Measurements from ENCODE around the gene SMC3. TPM values are rescaled to one million over a fixed set of nuclear protein-coding genes. Genes with fewer than 3 reads are reported as not detected.

Gene SMC3
- total and polyA plus RNA-seq, 2 of the 4 experiments (the other 2 are of a cell fraction), result 15.0 to 15.2 TPM

- H3K4me1 ChIP-seq (ENCODE audit: control insufficient read depth, insufficient read depth, low read length), result peaks cover 4% of the 10 kb centered on the region; the same call in 1 of the 2 replicates
- WGBS, 2 experiments (ENCODE audit: extremely low coverage in 2 of 2, insufficient read length in 1 of 2), result 100% methylated on average over 1 of the region's 2 CpGs; no CpG with 5 or more reads in 1 of the 2 experiments
- H3K27ac ChIP-seq (ENCODE audit: insufficient read depth, low read length), result no peak overlapping the region
- TF ChIP-seq MAFK (IDR thresholded peaks at IDR 0.05; ENCODE audit: low read depth, low read length), result no peak
- no peak for TF ChIP-seq BHLHE40 (IDR thresholded peaks at IDR 0.05; ENCODE audit: low read depth, low read length)
- TF ChIP-seq USF2 (IDR thresholded peaks at IDR 0.05; ENCODE audit: low read depth, low read length), result no peak
- no peak for TF ChIP-seq CTCF (conservative IDR thresholded peaks at IDR 0.05; ENCODE audit: low read depth, low read length)
- no peak for TF ChIP-seq MAZ (IDR thresholded peaks at IDR 0.05; ENCODE audit: borderline replicate concordance, low read depth, low read length)
- TF ChIP-seq ELK1 (IDR thresholded peaks at IDR 0.05; ENCODE audit: borderline replicate concordance, low read depth, low read length), result no peak
- no peak for TF ChIP-seq MXI1 (IDR thresholded peaks at IDR 0.05; ENCODE audit: borderline replicate concordance, low read depth, low read length)
- no peak for TF ChIP-seq NFE2L2 (IDR thresholded peaks at IDR 0.05; ENCODE audit: low read depth, low read length)
- no peak for TF ChIP-seq CEBPB (IDR thresholded peaks at IDR 0.05; ENCODE audit: low read depth, low read length)
- no peak overlapping the region for H2BK5ac ChIP-seq (ENCODE audit: low read depth, low read length, poor library complexity, severe bottlenecking)
- H3K9me1 ChIP-seq (ENCODE audit: insufficient read depth, low read length), result no peaks in the 10 kb centered on the region
- no peaks in the 10 kb centered on the region for H3K36me3 ChIP-seq (ENCODE audit: control insufficient read depth, insufficient read depth, low read length)
- no peaks in the 10 kb centered on the region for H4K20me1 ChIP-seq (ENCODE audit: insufficient read depth, low read length)
- peaks cover 8% of the 10 kb centered on the region; the same call in 1 of the 2 replicates for H3K27me3 ChIP-seq (ENCODE audit: control insufficient read depth, insufficient read depth, low read length)
- no peak overlapping the region for H3K14ac ChIP-seq (replicated peaks; ENCODE audit: low read depth, low read length)
- intact Hi-C loops (cut with micrococcal nuclease) (no loop called here), in situ Hi-C loops (cut with MboI; ENCODE audit: low sequenced_read_pairs) (no loop called here), dilution Hi-C loops (cut with HindIII; ENCODE audit: low sequenced_read_pairs, unreplicated experiment) (no loop called here)
- CTCF ChIA-PET, result no interaction called here
- POLR2A ChIA-PET (ENCODE audit: unreplicated experiment), result no interaction called here
- ATAC-seq (ENCODE audit: low read depth) (no peak), DNase-seq (no peak)
- H3K56ac ChIP-seq (ENCODE audit: extremely low read depth, insufficient read depth, low read length), result no peak overlapping the region
- no peak overlapping the region for H4K5ac ChIP-seq (ENCODE audit: low read depth, low read length)
- no peak overlapping the region for H3K4me2 ChIP-seq (ENCODE audit: low read depth, low read length)
- no peak overlapping the region for H2BK15ac ChIP-seq (ENCODE audit: low read depth, low read length)
- no peak overlapping the region for H2AFZ ChIP-seq (replicated peaks; ENCODE audit: low read length, poor library complexity)
- no peak overlapping the region for H3K4me3 ChIP-seq (ENCODE audit: insufficient read depth, low read depth, low read length)
- H2AK5ac ChIP-seq (ENCODE audit: low read depth, low read length), result no peak overlapping the region
- H3K79me1 ChIP-seq (ENCODE audit: low read depth in 1 of 2, low read length in 2 of 2), result no peaks in the 10 kb centered on the region
- H3K9ac ChIP-seq (ENCODE audit: low read depth, low read length), result no peak overlapping the region
- H2AK9ac ChIP-seq (replicated peaks; ENCODE audit: low read depth, low read length, poor library complexity), result no peak overlapping the region
- no peak overlapping the region for H3K4ac ChIP-seq (ENCODE audit: low read depth, low read length)
- H3K23ac ChIP-seq (ENCODE audit: low read depth, low read length), result no peak overlapping the region
- no peak overlapping the region for H4K91ac ChIP-seq (ENCODE audit: insufficient read depth, low read depth, low read length)
- BruUV-seq (replicated peaks), result no TSS peak
- H3K9me3 ChIP-seq (ENCODE audit: control insufficient read depth, insufficient read depth, low read length), result no peaks in the 10 kb centered on the region
- H2BK120ac ChIP-seq (ENCODE audit: low read depth, low read length), result no peak overlapping the region
- H2BK20ac ChIP-seq (ENCODE audit: low read depth, low read length), result no peak overlapping the region
- no peak overlapping the region for H3K18ac ChIP-seq (ENCODE audit: low read depth, low read length)
- H4K8ac ChIP-seq (ENCODE audit: low read depth in 2 of 2, low read length in 2 of 2), result no peak overlapping the region
These were observed 69.1 kb downstream of the SMC3 start for GRCh38 chr10:110636572-110636931.
